ENCODE results near the gene RADIL. TPM values are rescaled to one million over a fixed set of nuclear protein-coding genes. Genes with fewer than 3 reads are reported as not detected.
A peak's percentile ranks its signal among the peaks of the same experiment; 100 is the strongest.

RADIL gene
- total and polyA plus RNA-seq, 9 of the 15 experiments (the other 6 are each of a cell fraction or from before 2014, with no cell fraction given): 0.06 to 8.1 (median 1.9) TPM; not detected in 1

DNA sequence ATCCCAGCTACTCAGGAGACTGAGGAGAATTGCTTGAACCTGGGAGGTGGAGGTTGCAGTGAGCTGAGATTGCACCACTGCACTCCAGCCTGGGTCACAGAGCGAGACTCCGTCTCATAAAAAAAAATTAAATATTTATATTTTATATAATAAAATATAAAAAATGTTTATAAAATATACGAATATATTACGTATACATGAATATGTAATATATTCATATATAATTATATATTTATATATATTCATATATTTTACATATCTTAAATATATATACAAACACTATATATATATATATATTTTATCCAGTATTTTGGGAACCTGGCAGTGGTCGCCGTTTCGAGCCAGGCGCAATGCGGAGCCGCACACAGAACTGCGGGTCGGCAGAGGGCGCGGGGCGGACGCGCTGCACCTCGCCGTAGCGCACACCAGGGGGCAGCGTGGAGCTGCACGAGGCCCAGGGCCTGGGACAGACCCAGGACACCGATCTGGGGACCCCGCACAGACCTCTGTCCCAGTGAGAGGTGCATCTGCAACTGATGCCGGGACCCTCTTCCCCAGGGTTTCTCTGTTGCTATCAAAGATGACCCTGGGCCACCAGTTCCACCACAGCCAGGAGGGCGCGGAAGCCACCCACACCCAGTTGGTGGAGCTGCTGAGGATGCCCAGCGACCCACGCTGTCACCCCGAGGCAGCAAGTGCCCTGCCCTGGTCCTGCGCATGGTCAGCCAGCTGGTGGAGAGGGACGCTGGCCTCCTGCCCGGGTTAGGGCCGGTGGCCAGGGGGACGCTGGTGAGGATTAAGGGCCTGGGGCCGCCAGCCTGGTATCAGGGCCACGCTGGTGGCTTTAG, 85.4 kb downstream of the RADIL start (continued):
- TF ChIP-seq, protein P1, sequence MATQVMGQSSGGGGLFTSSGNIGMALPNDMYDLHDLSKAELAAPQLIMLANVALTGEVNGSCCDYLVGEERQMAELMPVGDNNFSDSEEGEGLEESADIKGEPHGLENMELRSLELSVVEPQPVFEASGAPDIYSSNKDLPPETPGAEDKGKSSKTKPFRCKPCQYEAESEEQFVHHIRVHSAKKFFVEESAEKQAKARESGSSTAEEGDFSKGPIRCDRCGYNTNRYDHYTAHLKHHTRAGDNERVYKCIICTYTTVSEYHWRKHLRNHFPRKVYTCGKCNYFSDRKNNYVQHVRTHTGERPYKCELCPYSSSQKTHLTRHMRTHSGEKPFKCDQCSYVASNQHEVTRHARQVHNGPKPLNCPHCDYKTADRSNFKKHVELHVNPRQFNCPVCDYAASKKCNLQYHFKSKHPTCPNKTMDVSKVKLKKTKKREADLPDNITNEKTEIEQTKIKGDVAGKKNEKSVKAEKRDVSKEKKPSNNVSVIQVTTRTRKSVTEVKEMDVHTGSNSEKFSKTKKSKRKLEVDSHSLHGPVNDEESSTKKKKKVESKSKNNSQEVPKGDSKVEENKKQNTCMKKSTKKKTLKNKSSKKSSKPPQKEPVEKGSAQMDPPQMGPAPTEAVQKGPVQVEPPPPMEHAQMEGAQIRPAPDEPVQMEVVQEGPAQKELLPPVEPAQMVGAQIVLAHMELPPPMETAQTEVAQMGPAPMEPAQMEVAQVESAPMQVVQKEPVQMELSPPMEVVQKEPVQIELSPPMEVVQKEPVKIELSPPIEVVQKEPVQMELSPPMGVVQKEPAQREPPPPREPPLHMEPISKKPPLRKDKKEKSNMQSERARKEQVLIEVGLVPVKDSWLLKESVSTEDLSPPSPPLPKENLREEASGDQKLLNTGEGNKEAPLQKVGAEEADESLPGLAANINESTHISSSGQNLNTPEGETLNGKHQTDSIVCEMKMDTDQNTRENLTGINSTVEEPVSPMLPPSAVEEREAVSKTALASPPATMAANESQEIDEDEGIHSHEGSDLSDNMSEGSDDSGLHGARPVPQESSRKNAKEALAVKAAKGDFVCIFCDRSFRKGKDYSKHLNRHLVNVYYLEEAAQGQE (IDR thresholded peaks at IDR 0.05; ENCODE audit: borderline replicate concordance): peak; percentile 76
- TF ChIP-seq, protein P1 (CRISPR knock-in tag; IDR thresholded peaks at IDR 0.05; ENCODE audit: low read depth): no peak
- TF ChIP-seq BCL6 (CRISPR knock-in tag; IDR thresholded peaks at IDR 0.05): no peak
- TF ChIP-seq ZNF583 (CRISPR knock-in tag; IDR thresholded peaks at IDR 0.05): no peak
- TF ChIP-seq HDAC3 (IDR thresholded peaks at IDR 0.05; ENCODE audit: borderline replicate concordance, partially characterized antibody): no peak
- TF ChIP-seq ZNF780A (CRISPR knock-in tag; IDR thresholded peaks at IDR 0.05): no peak
- TF ChIP-seq, protein P2, sequence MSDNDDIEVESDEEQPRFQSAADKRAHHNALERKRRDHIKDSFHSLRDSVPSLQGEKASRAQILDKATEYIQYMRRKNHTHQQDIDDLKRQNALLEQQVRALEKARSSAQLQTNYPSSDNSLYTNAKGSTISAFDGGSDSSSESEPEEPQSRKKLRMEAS (CRISPR knock-in tag; IDR thresholded peaks at IDR 0.05): peak; percentile 40; the same call in 1 of the 2 replicates
- TF ChIP-seq ZNF408 (CRISPR knock-in tag; IDR thresholded peaks at IDR 0.05; ENCODE audit: low read depth): no peak
- TF ChIP-seq, protein P3, sequence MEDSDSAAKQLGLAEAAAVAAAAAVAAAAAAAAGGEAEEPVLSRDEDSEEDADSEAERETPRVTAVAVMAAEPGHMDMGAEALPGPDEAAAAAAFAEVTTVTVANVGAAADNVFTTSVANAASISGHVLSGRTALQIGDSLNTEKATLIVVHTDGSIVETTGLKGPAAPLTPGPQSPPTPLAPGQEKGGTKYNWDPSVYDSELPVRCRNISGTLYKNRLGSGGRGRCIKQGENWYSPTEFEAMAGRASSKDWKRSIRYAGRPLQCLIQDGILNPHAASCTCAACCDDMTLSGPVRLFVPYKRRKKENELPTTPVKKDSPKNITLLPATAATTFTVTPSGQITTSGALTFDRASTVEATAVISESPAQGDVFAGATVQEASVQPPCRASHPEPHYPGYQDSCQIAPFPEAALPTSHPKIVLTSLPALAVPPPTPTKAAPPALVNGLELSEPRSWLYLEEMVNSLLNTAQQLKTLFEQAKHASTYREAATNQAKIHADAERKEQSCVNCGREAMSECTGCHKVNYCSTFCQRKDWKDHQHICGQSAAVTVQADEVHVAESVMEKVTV (CRISPR knock-in tag; IDR thresholded peaks at IDR 0.05): peak; percentile 60; the same call in 1 of the 2 replicates
- TF ChIP-seq, protein P4, sequence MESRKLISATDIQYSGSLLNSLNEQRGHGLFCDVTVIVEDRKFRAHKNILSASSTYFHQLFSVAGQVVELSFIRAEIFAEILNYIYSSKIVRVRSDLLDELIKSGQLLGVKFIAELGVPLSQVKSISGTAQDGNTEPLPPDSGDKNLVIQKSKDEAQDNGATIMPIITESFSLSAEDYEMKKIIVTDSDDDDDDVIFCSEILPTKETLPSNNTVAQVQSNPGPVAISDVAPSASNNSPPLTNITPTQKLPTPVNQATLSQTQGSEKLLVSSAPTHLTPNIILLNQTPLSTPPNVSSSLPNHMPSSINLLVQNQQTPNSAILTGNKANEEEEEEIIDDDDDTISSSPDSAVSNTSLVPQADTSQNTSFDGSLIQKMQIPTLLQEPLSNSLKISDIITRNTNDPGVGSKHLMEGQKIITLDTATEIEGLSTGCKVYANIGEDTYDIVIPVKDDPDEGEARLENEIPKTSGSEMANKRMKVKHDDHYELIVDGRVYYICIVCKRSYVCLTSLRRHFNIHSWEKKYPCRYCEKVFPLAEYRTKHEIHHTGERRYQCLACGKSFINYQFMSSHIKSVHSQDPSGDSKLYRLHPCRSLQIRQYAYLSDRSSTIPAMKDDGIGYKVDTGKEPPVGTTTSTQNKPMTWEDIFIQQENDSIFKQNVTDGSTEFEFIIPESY (CRISPR knock-in tag; IDR thresholded peaks at IDR 0.05): 0 out of 2 replicates have a peak, but pooled peaks have one; percentile 33
- TF ChIP-seq ZKSCAN3 (CRISPR knock-in tag; IDR thresholded peaks at IDR 0.05): no peak
- TF ChIP-seq, protein P5, sequence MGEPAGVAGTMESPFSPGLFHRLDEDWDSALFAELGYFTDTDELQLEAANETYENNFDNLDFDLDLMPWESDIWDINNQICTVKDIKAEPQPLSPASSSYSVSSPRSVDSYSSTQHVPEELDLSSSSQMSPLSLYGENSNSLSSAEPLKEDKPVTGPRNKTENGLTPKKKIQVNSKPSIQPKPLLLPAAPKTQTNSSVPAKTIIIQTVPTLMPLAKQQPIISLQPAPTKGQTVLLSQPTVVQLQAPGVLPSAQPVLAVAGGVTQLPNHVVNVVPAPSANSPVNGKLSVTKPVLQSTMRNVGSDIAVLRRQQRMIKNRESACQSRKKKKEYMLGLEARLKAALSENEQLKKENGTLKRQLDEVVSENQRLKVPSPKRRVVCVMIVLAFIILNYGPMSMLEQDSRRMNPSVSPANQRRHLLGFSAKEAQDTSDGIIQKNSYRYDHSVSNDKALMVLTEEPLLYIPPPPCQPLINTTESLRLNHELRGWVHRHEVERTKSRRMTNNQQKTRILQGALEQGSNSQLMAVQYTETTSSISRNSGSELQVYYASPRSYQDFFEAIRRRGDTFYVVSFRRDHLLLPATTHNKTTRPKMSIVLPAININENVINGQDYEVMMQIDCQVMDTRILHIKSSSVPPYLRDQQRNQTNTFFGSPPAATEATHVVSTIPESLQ (CRISPR knock-in tag; IDR thresholded peaks at IDR 0.05): no peak
- no peak for TF ChIP-seq ZC3H4 (CRISPR knock-in tag; IDR thresholded peaks at IDR 0.05; ENCODE audit: borderline replicate concordance)
